Measurements from ENCODE around the gene AIFM3. TPM values are rescaled to one million over a fixed set of nuclear protein-coding genes. Genes with fewer than 3 reads are reported as not detected.

The AIFM3 gene
- total RNA-seq, 1 experiment from 2014 or later, result 1.1 TPM

DNA sequence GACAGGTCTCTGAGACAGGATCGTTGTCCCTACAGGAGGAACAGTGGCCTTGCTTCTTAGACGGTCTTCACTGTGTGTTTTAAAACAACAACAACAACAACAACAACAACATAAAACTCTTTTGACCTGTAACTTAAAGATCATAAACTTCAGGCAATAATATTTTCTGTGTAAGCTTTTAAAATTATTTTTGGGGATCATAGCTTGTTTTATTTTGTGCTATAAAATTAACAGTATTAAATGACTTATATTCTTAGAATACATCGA is 13.8 kb upstream of the AIFM3 start:
- no peak for DNase-seq (ENCODE audit: unreplicated experiment)
- ChIA-PET CTCF (interaction anchor here (0.8 to 3.8 kb wide), 2 partner anchors 8 to 68 kb away, joined by 3 to 16 read pairs; no protein-coding TSS in a partner anchor), POLR2A (interaction anchor here (0.5 to 4.0 kb wide), 6 partner anchors 29 to 113 kb away, joined by 3 to 23 read pairs (median 4); partner anchors contain the start of genes CRKL and LZTR1)
- no TSS peak for BruUV-seq (replicated peaks)
- Mint-ChIP-seq H3K27me3 (ENCODE audit: insufficient read depth, unreplicated experiment) (no peaks in the 10 kb centered on the region), H3K9me3 (ENCODE audit: unreplicated experiment) (no peaks in the 10 kb centered on the region), H3K27ac (ENCODE audit: low read depth, unreplicated experiment) (peak overlapping the region; percentile 49), H3K4me1 (ENCODE audit: insufficient read depth, unreplicated experiment) (peaks cover 30% of the 10 kb centered on the region), H3K36me3 (ENCODE audit: insufficient read depth, unreplicated experiment) (peaks cover 55% of the 10 kb centered on the region), H3K4me3 (ENCODE audit: unreplicated experiment) (no peak overlapping the region)
- TF ChIP-seq, protein P1, sequence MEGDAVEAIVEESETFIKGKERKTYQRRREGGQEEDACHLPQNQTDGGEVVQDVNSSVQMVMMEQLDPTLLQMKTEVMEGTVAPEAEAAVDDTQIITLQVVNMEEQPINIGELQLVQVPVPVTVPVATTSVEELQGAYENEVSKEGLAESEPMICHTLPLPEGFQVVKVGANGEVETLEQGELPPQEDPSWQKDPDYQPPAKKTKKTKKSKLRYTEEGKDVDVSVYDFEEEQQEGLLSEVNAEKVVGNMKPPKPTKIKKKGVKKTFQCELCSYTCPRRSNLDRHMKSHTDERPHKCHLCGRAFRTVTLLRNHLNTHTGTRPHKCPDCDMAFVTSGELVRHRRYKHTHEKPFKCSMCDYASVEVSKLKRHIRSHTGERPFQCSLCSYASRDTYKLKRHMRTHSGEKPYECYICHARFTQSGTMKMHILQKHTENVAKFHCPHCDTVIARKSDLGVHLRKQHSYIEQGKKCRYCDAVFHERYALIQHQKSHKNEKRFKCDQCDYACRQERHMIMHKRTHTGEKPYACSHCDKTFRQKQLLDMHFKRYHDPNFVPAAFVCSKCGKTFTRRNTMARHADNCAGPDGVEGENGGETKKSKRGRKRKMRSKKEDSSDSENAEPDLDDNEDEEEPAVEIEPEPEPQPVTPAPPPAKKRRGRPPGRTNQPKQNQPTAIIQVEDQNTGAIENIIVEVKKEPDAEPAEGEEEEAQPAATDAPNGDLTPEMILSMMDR (IDR thresholded peaks at IDR 0.05; ENCODE audit: unreplicated experiment), result no peak
- intact Hi-C loops (cut with micrococcal nuclease), result loop anchor here (5.0 kb wide), 1 partner anchor 36 kb away; the partner anchor contains the start of gene CRKL

DNA sequence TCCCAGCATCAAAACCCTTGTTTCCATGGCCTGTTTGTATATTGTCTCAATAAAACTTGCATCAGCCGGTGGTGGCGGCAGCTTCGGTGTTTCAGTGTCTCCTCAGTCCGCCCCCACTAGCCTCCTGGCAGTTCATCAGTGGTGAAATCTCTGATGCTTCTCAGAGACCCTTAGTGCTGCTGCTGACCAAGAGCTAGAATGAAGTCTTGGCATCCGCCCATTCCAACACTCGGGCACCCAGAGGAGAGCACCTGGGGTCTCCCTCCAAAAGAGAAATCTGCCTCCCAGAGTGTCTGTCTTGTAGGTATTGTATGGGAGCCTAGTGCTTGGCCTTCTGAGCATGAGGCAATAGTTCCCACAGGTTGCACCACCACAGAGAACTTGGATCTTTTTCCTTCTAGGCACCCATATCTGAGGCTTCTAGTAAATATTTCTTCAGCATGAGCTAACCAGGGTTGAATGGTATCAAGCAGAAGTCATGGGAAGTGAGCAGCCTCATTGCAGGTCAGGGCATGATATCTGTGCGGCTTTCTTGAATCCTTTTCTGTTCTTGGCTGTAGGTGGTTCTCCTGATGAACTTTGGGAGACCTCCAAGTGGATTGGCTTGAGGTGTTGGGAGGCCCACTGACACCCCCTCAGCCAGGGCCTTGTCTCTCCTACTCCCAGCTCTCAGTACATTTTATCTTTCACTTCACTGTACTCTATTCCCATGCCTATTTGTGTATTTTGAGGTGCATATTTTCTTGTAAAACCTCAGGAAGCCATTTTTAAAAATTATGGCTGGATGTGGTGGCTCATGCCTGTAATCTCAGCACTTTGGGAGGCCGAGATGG is 13.2 kb upstream of the AIFM3 start:
- intact Hi-C loops (cut with micrococcal nuclease), result loop anchor here (5.0 kb wide), 1 partner anchor 37 kb away; the partner anchor contains the start of gene CRKL
- BruUV-seq (replicated peaks), result no TSS peak
- TF ChIP-seq, protein P1 (IDR thresholded peaks at IDR 0.05; ENCODE audit: unreplicated experiment), result no peak
- Mint-ChIP-seq H3K27ac (ENCODE audit: low read depth, unreplicated experiment) (peak overlapping the region; percentile 28), H3K4me1 (ENCODE audit: insufficient read depth, unreplicated experiment) (peaks cover 30% of the 10 kb centered on the region), H3K9me3 (ENCODE audit: unreplicated experiment) (no peaks in the 10 kb centered on the region), H3K4me3 (ENCODE audit: unreplicated experiment) (no peak overlapping the region), H3K27me3 (ENCODE audit: insufficient read depth, unreplicated experiment) (no peaks in the 10 kb centered on the region), H3K36me3 (ENCODE audit: insufficient read depth, unreplicated experiment) (peaks cover 50% of the 10 kb centered on the region)
- peak; percentile 88 for DNase-seq (ENCODE audit: unreplicated experiment)
- ChIA-PET POLR2A (interaction anchor here (0.5 to 4.0 kb wide), 10 partner anchors 16 to 494 kb away, joined by 3 to 23 read pairs (median 4); partner anchors contain the start of genes CRKL, LZTR1 and SNAP29), CTCF (interaction anchor here (0.9 to 3.8 kb wide), 2 partner anchors 28 to 68 kb away, joined by 3 to 16 read pairs; partner anchors contain the start of gene LZTR1)

DNA sequence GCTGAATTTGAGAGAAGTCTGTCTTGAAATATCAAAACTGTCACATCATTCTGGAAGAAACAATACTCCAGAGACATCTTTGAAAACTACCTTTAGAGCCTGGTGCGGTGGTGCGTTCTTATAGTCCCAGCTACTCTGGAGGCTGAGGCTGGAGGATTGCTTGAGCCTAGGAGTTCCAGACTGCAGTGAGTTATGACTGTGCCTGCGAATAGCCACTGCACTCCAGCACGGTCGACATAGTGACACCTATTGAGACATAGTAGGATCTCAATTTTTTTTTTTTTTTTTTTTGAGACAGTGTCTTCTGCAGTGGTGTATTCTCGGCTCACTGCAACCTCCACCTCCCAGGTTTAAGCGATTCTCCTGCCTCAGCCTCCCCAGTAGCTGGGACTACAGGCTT is 11.5 kb upstream of the AIFM3 start:
- ChIA-PET CTCF (interaction anchor here (1.3 to 3.8 kb wide), 2 partner anchors 18 to 70 kb away, joined by 5 to 16 read pairs; no protein-coding TSS in a partner anchor), POLR2A (interaction anchor here (0.8 to 4.0 kb wide), 4 partner anchors 27 to 70 kb away, joined by 3 to 23 read pairs (median 8); partner anchors contain the start of gene LZTR1)
- Mint-ChIP-seq H3K27me3 (ENCODE audit: insufficient read depth, unreplicated experiment) (no peaks in the 10 kb centered on the region), H3K4me1 (ENCODE audit: insufficient read depth, unreplicated experiment) (peaks cover 20% of the 10 kb centered on the region), H3K9me3 (ENCODE audit: unreplicated experiment) (no peaks in the 10 kb centered on the region), H3K4me3 (ENCODE audit: unreplicated experiment) (no peak overlapping the region), H3K36me3 (ENCODE audit: insufficient read depth, unreplicated experiment) (peaks cover 34% of the 10 kb centered on the region), H3K27ac (ENCODE audit: low read depth, unreplicated experiment) (no peak overlapping the region)
- intact Hi-C loops (cut with micrococcal nuclease), result no loop called here
- TF ChIP-seq, protein P1 (IDR thresholded peaks at IDR 0.05; ENCODE audit: unreplicated experiment), result no peak
- no peak for DNase-seq (ENCODE audit: unreplicated experiment)
- no TSS peak for BruUV-seq (replicated peaks)

Measured in MCF 10A (cell line).